H1 (cell line): ENCODE measurements around the gene STBD1.

ENCODE experiments used
- CEBPB ChIP-seq: IDR thresholded peaks from 2 replicates; pipeline ENCODE4 v1.6.1; 2012; ENCODE audit warnings: low read depth, low read length
- CTCF ChIP-seq, 3 experiments: IDR thresholded peaks; 1 replicate in 2 of 3; 2 replicates in 1 of 3; pipeline versions ENCODE4 v1.5.1 to v1.6.1; 2011; ENCODE audit warnings: low read length in 3 of 3, mild to moderate bottlenecking in 3 of 3, inconsistent platforms in 2 of 3, low read depth in 1 of 3, moderate library complexity in 1 of 3; ENCODE audit not compliant: insufficient read depth in 1 of 3; ENCODE audit errors: control extremely low read depth in 1 of 3

- TF ChIP-seq CTCF (IDR thresholded peaks at IDR 0.05; ENCODE audit: control extremely low read depth in 1 of 3, insufficient read depth in 1 of 3, low read depth in 1 of 3, low read length in 3 of 3) (no peak), CEBPB (no peak)
These were observed 27.9 kb upstream of the STBD1 start for GRCh38 chr4:76278583-76278982.
